NK-92 (cell line): ENCODE measurements around the gene MACROD2.

ENCODE experiments used
- DNase-seq: peaks from one replicate; lab custom pipeline; 2025; ENCODE audit not compliant: unreplicated experiment; lab: John Stamatoyannopoulos, UW

MACROD2 gene

GRCh38 chr20:15675813-15676484, 1680.6 kb downstream of the MACROD2 start:
- no peak for DNase-seq

GRCh38 chr20:15676815-15677214, 1681.5 kb downstream of the MACROD2 start:
- DNase-seq, result no peak

- no peak for DNase-seq
Observed at GRCh38 chr20:15682690-15683089, 1687.4 kb downstream of the MACROD2 start.

DNA sequence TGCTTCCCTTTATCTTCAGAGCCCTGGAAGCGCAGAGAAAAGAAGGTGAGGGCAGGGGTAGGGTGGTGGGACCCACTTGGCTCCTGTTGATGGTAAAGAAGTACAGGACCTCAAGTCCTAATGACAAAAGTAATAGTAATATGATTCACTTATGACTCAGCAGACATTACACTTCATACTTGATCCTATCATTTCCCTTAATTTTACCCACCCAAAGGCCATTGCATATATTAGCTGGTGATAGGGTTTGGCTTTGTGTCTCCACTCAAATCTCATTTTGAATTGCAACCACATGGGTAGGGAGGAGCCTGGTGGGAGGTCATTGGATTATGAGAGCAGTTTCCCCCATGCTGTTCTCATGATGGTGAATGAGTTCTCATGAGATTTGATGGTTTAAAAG, 1697.3 kb downstream of the MACROD2 start:
- DNase-seq, result no peak

- DNase-seq, result no peak
Observed at GRCh38 chr20:15699431-15700146, 1704.3 kb downstream of the MACROD2 start.

- no peak for DNase-seq
Observed at GRCh38 chr20:15700147-15700765, 1704.9 kb downstream of the MACROD2 start.

GRCh38 chr20:15702161-15702560, 1706.8 kb downstream of the MACROD2 start:
- DNase-seq, result no peak

GRCh38 chr20:15703171-15703911, 1708.0 kb downstream of the MACROD2 start:
- no peak for DNase-seq

DNA sequence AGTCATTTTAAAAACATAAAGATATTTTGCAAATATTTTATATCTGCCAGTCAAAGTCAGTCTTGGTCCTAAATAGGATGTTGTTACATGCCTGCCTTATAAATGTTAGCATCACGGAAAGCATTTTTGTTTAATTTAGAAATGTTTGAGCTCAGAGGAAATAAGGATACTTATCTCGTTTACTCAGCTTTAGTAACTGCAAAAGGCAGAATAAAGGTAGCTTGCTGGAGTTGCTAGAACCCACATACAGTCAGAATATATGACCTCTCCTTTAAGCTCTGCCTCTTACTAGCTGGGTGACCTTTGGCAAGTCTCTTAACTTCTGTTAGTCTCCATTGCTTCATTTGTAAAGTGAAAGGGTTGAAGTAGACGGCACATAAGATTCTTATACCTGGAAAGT, 1710.7 kb downstream of the MACROD2 start:
- DNase-seq, result no peak

DNA sequence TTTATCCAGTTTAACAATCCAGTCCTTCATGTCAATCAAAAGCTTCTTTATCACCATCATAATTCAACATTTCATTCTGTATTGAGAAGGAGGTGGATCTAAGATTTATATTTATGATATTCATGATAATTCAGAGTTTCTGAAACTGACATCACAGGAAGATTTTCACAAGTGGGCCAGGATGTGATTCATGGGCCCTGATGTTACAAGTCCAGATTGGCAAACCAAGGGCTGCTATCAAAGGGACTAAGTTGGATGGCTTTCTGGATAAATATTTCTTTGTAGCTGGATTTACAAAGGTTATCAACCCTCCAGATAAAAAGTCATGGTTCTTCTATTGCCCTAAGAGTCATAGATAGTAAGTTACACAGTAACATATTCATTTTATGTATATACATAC, 1711.4 kb downstream of the MACROD2 start:
- no peak for DNase-seq

DNA sequence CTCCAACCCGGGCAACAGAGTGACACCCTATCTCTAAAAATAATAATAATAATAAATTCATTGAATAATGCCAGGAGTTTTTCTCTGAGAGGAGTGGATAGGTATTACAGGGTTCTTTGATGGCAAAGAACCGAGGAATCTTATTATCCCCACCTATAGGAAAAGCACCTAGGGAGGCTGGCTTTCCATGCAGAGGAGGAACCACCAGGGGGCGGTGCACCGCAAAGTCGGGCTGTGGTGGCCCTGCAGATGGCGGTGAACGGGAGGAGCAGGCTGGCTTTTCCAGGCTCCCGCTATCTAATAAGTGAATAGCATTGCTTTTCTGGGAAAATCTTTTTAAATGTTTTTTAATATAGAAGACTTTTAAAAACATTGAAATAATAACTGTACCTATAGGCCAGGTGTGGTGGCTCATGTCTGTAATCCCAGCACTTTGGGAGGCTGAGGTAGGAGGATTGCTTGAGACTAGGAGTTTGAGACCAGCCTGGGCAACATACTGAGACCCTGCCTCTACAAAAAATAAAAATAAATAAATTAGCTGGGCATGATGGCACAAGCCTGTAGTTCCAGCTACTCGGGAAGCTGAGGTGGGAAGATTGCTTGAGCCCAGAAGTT, 1713.8 kb downstream of the MACROD2 start:
- DNase-seq, result no peak

GRCh38 chr20:15710636-15711035, 1715.3 kb downstream of the MACROD2 start:
- DNase-seq, result no peak

GRCh38 chr20:15711177-15711576, 1715.9 kb downstream of the MACROD2 start:
- no peak for DNase-seq

DNA sequence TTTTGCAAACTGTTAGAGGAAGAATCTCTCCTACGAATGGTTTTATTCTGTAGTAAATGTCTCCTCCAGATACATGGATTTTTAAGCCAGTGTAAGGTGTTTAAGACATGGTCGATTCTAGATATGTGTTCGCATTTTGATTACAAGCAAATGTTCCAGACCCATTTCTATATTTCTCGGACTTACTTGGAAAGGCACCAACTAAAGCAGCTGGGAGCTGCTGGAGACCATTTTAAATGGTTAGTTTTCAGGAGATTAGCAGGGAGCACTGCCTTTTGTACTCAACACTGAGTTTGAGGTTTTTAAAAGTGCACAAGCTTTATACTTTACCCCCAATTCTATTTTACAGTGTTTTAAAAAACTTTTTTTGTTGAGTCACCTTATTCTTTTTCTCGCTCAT, 1720.9 kb downstream of the MACROD2 start:
- no peak for DNase-seq

GRCh38 chr20:15726416-15726815, 1731.1 kb downstream of the MACROD2 start:
- DNase-seq, result no peak

GRCh38 chr20:15734052-15734451, 1738.7 kb downstream of the MACROD2 start:
- DNase-seq, result no peak

GRCh38 chr20:15739035-15739434, 1743.7 kb downstream of the MACROD2 start:
- DNase-seq, result no peak

GRCh38 chr20:15740046-15740775, 1744.9 kb downstream of the MACROD2 start:
- DNase-seq, result no peak

DNA sequence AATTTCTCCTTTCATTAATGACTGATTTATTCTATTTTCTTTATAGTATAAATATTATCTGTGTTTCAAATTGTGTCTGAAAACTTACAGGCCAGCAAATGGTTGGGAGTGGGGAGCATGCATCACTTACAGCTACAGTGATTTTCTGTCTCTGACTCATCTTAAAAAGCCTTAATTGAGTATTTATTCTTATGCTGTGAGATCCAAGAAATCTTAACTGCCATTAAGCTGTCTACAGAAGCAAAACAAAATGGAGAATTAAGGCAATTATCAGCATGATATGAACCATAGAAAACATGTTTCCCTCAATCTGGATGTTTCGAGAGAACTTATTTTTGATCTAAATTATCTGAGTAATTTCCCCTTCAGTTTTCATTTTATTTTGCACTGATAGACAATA, 1746.8 kb downstream of the MACROD2 start:
- DNase-seq, result no peak

DNA sequence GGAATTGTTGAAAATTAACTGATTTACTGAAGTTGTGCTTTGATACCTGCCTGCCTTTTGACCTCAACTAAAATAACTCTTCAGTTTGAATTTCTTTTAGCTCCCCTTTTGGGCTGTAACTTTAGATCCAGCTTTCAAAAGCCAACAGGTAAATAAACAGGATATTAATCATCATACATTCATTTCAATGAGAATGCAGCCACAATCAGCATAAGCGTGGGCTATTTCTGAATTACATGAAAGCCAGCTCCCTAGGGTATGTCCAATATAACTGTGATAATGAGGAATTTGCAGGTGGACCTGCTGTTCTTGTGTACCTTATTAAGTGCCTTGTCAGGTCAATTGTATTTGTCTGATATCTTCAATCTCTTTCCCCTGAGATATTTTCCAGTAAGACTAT, 1747.3 kb downstream of the MACROD2 start:
- no peak for DNase-seq
